ENCODE results near the gene HMCN2.
"Not testable (repeated sequence)": the region's sequence is repeated elsewhere in the genome, so short reads cannot be mapped to it uniquely, and the experiment has no call there.

Gene HMCN2

DNA sequence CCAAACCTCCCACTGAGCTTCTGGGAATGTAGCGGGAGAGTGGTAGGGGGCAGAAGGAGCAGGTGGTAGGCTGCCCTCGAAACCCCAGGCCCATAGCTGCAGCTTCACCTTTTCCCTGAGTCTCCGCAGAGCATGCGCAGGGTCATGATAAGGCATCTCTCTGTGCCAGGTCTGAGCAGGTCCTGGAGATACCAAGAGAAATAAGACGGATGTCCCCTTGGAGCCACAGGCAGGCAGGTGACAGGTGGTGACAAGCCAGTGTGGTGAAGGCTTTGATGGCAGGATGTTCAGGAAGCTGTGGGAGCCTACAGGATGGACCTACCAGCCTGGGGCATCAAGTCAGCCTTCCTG lies 68.1 kb downstream of the HMCN2 start:
- no peak for DNase-seq

DNA sequence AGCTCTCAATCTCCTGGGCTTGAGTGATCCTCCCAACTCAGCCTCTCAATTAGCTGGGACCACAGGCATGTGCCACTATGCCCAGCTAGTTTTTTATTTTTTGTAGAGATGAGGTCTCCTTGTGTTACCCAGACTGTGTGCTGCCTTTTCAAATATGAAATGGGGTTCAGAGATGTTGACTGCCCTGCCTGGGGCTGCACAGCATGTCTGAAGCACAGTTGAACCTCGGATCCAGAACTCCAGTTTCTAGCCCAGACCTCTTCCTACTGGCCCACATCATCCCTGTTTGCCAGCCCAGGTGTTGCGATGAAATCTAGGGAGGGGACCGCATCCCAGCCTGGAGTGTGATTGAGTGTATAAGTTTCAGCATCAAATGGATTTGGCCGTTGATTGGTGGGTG lies 69.4 kb downstream of the HMCN2 start:
- no peak for DNase-seq

DNA sequence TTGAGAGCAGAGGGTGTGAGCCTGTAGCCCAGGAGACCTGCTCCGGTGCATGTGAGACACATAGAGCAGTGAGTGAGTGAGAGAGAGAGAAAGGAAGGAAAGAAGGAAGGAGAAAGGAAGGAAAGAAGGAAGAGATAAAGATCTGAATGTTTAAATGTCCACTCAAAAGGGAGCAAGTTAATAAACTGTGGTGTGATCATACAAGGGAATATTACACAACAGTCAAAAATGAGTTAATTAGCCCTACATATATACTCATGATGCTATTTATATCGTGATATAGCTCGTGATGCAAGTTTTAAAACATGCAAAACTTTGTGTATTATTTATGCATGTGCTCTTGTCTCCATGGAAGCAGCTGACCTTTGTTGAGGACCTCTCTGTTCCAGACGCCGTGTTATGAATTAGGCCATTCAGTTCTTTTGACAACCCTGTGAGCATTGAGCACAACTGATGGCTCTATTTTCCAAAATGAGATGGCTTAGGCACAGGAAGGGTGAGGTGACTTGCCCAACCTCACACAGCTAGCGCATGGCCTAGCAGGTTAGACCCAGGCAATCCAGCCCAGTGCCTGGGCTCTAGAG lies 70.6 kb downstream of the HMCN2 start:
- no peak for DNase-seq

DNA sequence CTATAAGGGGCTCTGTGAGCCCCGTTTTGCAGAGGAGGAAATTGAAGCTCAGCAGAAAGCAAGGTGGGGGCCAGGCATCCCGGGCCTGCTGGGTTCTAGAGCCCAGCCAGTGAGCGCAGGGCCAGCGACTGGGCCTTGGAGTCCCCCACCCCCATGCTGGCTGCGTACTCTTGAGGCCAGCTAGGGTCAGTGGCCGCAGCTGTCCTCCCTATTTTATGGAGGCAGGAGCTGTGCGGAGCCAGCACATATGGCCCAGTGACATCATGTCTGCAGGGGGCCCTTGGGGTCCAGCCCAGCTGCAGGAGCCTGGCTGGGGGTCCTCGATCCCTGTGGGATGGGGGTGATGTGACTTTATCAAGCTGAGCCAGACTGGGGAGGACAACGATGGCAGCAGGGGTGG lies 71.3 kb downstream of the HMCN2 start:
- no peak for DNase-seq

DNA sequence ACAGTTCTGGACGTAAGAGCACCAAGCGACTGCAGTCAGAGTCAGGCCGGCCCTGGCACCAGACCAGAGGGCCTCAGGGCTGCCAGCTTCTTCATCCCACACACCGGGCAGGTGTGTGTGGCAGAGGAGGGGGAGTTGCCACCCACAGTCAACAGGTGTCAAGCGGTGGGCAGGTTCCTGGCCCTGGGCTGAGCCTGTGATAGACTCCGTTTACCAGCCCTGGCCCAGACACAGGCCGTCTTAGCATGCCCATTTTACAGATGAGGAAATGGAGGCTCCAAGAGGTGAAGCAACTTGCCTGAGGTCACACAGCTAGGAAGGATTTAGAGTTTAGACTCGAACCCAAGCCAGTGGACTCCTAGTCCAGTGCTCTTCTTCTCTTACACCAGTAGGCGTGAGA lies 71.8 kb downstream of the HMCN2 start:
- no peak for DNase-seq

DNA sequence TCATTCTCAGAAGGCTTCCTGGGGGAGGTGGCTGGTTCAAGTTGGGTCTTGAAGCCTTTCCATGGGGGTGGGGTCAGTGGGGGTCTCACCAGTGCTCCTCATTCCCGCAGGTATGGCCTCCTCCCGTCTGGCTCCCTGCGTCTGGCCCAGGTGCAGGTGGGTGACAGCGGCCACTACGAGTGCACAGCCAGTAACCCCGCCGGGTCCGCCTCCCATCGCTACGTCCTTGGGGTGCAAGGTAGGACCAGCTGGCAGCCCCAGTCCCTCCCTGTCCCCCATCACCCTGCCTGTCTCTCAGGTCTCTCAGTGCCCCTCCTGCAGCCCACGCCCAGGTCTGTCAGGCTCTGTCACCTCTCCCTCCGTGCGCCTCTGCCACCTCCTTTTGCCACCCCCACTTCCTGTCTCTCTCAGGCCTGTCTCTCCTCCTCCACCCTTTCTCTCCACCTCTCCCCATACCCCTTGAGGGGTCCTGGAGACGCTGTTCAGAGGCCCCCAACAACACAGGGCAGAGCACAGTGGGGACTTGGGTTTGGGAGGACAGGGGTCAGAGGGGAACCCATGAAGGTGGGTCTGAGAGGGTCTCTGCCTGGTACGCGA lies 72.3 kb downstream of the HMCN2 start:
- DNase-seq = no peak

DNA sequence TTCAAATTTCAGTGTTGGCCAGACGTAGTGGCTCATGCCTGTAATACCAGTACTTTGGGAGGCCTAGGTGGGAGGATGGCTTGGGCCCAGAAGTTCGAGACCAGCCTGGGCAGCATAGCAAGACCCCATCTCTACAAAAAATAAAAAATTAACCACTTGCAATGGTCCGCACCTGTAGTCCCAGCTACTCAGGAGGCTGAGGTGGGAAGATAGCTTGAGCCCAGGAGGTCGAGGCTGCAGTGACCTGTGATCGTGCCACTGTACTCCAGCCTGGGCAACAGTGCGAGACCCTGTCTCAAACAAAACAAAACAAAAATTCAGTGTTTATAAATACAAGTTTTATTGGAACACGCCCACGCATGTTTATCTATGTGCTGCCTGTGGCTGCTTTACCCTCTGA lies 73.3 kb downstream of the HMCN2 start:
- DNase-seq = not testable (repeated sequence)

DNA sequence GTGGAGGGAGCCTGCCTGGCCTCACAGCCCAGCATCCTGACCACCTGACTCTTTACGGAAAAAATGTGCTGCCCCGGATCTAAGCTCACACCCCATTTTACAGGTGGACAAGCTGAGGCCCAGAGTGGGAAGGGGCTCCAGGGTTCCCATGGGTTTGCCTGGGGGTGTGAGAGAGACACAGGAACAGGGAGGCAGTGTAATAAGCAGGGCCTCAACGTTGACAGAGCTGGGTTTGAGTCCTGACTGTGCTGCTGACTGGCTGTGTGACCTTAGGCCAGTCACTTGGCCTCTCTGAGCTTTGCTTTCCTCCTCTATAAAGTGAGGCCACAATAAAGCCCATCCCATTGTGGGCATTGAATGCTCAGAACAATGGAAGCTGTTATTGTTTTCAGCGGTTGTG lies 73.7 kb downstream of the HMCN2 start:
- no peak for DNase-seq

DNA sequence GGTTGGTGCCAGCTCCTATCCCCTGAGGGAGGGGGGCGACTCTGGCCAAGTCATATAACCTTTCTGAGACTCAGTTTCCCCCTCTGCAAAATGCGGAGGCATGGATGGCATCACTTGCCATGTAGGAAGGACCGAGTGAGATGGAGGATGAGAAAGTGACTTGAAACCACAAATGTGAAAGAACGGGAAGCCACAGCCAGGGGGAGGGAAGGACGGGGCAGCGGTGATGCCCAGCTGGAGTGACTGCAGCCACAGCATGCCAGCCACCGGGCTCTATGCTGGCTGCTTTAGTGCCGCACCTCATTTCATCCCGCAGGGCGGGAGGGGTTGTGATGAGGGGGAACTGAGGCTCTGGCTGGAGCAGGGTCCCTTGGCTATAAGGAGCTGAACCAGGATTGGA lies 74.5 kb downstream of the HMCN2 start:
- DNase-seq = no peak

DNA sequence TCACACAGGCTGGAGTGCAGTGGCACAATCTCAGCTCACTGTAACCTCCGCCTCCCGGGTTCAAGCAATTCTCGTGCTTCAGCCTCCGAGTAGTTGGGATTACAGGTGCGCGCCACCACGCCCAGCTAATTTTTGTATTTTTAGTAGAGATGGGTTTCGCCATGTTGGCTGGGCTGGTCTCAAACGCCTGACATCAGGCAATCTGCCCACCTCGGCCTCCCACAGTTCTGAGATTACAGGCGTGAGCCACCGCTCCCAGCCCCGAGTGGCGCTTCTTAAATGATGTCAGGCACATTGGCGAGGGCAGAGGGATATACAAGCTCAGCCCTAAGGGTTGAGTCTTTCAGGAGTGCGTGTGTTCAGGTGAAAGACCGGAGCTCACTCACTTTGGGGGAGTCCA lies 75.0 kb downstream of the HMCN2 start:
- DNase-seq = not testable (repeated sequence)

DNA sequence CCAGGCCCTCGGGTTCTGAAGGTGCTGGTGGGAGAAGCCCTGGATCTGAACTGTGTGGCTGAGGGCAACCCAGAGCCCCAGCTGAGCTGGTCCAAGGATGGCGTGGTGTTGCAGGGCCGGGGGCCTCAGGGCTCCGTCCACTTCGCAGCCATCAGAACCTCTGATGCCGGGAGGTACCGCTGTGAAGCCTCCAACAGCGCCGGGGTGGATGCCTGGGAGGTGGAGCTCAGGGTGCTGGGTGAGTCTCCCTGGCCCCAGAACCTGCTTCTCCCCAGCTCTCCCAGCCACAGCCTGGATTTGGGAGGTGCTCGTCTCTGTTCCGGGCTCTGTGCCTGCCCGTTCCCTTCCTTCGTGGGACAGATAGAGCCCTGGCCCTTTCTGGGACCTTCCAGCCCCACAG lies 75.6 kb downstream of the HMCN2 start:
- DNase-seq = no peak

DNA sequence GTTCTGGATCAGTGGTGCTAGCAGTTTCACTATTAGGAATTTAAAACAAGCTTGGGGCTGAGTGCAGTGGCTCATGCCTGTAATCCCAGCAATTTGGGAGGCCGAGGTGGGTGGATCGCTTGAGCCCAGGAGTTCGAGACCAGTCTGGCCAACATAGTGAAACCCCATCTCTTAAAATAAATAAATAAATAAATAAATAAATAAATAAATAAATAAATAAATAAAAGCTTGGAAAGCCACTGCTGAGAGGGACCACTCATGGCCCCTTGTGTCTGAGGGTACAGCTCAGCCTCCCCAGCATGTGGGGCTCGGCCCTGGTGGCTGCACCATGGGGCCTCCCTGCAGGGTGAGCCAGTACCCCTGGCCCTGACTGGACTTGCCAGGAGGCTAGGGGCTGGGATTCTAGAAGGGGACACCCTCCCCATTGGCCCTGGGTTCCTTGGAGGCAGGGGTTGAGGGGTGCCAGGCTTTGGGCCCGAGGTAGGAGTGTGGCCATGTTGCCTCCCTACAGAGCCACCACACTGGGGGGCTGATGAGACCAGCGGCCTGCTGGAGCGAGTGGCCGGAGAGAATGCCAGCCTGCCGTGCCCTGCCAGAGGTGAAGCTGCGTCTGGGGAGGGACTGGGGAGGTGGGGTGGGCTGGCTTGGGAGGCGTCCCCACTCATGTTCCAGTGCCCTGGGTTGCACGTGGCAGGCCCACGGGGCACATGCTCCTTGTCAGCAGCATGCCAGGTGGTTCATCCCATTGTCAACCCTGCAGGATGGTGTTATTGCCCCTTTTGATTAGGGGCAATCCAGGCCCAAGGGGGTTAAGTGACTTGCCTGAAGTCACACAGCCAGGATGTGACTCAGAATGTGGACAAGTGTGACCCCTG lies 76.5 kb downstream of the HMCN2 start:
- no peak for DNase-seq

DNA sequence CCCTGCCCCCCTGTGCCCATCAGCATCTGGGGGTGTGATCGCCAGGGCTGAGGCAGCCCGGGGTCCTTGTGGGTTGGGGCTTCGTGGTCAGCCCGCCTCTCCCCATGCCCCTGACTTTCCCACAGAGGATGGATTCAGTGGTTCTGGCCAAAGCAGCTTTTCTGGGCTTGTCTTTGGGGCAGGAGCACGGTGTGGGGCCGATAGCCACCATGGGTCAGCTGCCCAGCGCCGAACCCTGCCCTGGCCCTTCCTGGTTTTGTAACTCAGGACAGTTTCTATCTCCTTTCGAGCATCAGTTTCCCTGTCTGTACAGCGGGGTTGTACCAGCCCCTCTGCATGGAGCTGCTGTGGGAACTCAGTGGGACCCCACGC lies 77.1 kb downstream of the HMCN2 start:
- no peak for DNase-seq

DNA sequence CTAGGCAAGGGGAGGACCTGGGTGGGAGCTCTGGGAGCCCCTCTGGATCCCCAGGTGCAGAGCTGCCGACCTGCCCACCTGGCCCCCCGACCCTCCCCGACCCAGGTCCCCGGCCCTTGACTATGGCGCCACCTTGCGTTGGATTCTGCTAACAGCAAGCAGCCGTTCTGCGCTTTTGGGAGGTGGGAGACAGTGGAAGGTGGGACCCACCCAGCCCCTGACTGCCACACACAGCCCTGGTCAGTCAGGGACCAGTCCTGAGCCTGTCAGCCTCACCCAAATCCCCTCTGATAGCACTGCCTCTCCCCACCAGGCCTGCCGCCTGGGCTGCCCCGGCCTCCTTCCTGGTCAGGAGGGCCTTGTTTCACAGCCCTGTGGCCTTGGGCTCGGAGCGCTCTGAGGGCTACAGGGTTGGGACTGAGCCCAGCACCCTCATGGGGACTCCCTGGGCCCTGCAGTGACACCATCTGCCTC lies 77.9 kb downstream of the HMCN2 start:
- DNase-seq = no peak

DNA sequence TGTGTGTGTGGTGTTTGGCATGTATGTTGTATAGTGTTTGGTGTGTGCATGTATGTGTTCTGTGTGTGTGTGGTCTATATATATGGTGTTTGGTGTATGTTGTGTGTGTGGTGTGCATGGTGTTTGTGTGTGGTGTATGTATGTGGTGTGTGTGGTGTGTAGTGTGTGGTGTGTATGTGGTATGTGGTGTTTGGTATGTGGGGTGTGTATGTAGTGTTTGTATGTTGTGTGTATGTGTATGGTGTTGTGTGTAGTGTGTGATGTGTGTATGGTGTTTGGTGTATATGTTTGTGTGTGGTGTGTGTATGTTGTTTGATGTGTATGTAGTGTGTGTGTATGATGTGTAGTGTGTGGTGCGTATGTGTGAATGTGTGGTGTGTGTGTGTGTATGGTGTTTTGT lies 78.8 kb downstream of the HMCN2 start:
- no peak for DNase-seq

DNA sequence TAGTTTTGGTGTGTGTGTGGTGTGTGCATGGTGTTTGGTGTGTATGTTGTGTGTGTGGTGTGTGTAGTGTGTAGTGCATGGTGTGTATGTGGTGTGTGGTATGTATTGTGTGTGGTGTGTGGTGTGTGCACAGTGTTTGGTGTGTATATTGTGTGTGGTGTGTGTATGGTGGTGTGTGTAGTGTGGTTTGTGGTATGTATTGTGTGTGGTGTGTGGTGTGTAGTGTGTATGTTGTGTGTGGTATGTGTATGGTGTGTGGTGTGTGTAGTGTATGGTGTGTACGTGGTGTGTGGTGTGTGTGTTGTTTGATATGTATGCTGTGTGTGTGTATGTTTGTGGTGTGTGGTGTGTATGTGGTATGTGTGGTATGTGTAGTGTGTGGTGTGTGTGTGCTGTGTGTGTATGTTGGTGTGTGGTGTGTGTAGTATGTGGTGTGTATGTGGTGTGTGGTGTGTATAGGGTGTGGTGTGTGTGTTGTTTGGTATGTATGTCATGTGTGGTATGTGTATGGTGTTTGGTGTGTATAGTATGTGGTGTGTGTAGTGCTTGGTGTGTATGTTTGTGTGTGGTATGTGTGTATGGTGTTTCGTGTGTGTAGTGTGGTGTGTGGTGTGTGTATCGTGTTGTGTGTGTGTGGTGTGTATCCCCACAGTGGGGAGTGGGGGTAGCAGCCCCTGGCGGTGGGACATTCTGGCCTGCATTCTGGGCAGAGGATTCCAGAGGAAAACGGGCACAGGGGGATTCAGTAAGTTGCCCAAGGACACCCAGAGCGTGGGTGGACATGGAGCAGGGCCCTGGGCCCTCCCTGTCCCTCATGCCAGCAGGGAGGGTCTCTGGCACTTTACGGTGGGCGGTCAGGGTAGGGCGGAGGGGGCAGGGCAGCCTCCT lies 79.7 kb downstream of the HMCN2 start:
- no peak for DNase-seq

DNA sequence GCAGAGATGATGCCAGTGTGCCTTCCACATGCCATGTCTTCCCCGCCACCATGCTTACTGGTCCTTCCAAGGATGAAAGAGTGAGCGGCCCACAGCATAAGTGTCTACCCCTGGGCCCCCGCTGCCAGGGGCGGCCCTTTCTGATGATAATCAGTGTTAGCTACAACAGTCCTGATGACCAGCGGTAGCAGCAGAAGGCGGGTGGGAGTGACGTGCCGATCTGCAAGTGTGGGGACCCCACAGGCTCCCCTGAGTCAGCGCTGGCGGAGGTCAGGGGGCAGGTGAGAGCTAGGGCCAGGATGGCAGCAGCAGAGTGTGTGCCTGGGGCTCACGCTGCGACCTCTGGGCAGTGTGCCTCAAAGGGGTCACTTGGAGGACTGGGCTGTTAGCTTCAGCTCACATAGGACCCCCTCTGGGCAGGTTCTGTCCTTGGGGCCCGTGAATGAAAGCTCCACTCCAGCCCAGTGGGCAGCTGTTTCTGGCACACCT lies 80.4 kb downstream of the HMCN2 start:
- DNase-seq = no peak

DNA sequence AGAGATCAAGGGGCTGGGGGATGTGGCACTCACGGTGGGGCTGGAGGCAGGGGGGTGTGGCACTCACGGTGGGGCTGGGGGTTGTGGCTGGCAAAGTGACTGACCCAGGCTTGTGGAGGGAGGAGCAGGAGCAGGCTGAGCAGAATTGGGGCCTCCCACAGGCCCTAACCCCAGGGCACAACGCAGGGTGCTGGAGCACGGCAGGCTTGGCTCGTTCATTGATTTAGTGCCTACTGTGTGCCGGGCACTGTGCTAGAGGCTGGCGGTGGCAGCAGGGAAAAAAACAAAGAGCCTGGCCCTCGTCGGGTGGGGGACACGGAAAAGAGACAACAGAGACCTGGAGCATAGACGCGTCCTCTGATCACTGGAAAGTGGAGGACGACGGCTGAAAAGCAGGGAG lies 80.9 kb downstream of the HMCN2 start:
- DNase-seq = no peak

DNA sequence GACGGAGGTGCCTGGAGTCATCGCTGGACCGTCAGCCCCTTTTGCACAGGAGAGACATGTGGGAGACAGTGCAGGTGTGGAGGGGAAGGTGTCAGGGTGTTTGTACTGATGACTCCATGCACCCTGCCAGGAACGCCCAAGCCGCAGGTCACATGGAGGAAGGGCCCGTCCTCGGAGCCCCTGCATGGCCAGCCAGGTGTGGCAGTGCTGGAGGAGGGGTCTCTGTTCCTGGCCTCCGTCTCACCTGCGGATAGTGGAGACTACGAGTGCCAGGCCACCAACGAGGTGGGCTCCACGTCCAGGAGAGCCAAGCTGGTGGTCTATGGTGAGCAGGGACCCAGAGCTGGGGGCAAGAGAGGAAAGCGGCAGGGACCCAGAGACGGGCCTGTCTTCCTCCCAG lies 81.5 kb downstream of the HMCN2 start:
- no peak for DNase-seq

DNA sequence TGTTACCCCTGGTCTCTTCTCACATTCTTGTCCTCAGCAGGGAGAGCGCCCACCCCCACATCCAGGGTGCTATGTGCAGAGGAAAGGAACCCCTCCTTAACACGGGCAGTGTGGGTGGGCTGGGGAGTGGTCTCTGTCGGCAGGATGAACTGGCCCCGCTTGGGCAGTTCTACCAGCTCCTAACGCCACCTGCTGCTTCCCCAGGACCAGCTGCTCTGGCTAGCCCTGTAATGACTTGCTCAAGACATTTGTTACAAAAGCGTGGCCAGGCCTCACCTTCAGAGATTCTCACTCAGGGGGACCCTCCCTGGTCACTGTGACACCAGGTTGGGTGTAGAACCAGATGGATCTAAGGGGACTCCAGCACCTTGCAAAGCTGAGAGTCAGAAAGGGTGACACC lies 82.4 kb downstream of the HMCN2 start:
- no peak for DNase-seq

DNA sequence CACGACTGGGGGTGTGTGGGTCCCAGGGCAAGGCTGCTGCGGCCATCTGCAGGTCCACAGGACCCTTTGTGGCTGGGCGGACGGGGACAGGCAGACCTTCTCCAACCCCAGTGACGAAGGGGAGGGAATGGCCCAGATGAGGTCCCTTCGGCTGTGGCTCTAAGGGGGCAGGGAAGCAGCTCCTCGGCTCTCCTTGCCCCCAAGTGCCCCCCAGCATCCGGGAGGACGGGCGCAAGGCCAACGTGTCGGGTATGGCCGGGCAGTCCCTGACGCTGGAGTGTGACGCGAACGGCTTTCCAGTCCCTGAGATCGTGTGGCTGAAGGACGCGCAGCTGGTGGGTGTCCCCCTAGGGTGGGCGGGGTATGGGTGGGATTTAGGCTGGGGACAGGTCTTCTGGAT lies 82.8 kb downstream of the HMCN2 start:
- DNase-seq = no peak

DNA sequence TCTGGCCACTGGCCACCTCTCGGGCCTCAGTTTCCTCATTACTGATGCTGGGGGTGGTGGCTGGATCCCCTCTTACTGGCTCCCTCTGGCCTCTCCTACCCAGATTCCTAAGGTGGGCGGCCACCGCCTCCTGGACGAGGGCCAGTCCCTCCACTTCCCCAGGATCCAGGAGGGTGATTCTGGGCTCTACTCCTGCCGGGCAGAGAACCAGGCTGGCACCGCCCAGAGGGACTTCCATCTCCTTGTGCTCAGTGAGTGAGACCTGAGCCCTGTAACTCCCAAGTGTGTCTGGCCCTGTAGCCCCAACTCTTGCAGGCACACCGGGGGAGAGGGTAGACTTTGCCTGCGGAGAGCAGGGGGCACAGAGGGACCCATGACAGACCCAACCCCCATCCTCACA lies 83.3 kb downstream of the HMCN2 start:
- DNase-seq = no peak

DNA sequence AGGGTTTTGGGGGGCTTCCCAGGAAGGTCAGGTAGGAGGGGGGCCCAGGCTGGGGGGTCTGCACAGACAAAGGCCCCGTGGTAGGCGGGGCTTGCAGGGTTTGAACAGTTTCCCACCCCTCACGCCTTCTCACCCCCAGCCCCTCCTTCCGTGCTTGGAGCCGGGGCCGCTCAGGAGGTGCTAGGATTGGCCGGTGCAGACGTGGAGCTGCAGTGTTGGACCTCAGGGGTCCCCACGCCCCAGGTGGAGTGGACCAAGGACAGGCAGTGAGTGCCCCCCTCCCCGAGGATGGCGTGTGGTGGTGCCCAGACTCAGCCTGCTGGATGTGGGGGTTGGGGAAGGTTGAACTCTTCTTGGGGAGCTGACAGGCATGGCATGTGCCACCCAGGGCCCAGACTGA lies 83.8 kb downstream of the HMCN2 start:
- DNase-seq = no peak

Measured in SIG-M5 (cell line).